Parathyroid adenoma (tissue), 2 donors: Measurements from ENCODE around the gene ME3.
"Not testable (repeated sequence)": the region's sequence is repeated elsewhere in the genome, so short reads cannot be mapped to it uniquely, and the experiment has no call there.

ENCODE experiments used
- H2AFZ ChIP-seq: fragments of 300-600 bp; sonication (generic); one replicate; pipeline ENCODE4 v1.7.0; 2017; ENCODE audit warnings: antibody characterized with exemption, mild to moderate bottlenecking
- H3K27ac ChIP-seq: fragments of 300-600 bp; sonication (generic); one replicate; pipeline ENCODE4 v1.7.0; 2017
- H3K27me3 ChIP-seq: fragments of 300-600 bp; sonication (generic); one replicate; pipeline ENCODE4 v1.7.0; 2017; ENCODE audit warnings: low read length; ENCODE audit not compliant: control insufficient read depth, insufficient read depth
- H3K36me3 ChIP-seq: fragments of 300-600 bp; sonication (generic); one replicate; pipeline ENCODE4 v1.7.0; 2017; ENCODE audit warnings: low read length; ENCODE audit not compliant: control insufficient read depth, insufficient read depth
- H3K4me1 ChIP-seq: fragments of 300-600 bp; sonication (generic); one replicate; pipeline ENCODE4 v1.7.0; 2017; ENCODE audit warnings: control low read depth
- H3K4me2 ChIP-seq: fragments of 300-600 bp; sonication (generic); one replicate; pipeline ENCODE4 v1.7.0; 2017; ENCODE audit warnings: low read length
- H3K4me3 ChIP-seq: fragments of 300-600 bp; sonication (generic); one replicate; pipeline ENCODE4 v1.7.0; 2017; ENCODE audit warnings: low read depth, low read length
- H3K79me2 ChIP-seq: fragments of 300-600 bp; sonication (generic); one replicate; pipeline ENCODE4 v1.7.0; 2017; ENCODE audit warnings: control low read depth
- H3K9ac ChIP-seq: fragments of 300-600 bp; sonication (generic); one replicate; pipeline ENCODE4 v1.7.0; 2017; ENCODE audit warnings: mild to moderate bottlenecking
- H3K9me3 ChIP-seq: fragments of 300-600 bp; sonication (generic); one replicate; pipeline ENCODE4 v1.7.0; 2017; ENCODE audit warnings: low read length; ENCODE audit not compliant: control insufficient read depth
- CTCF ChIP-seq: fragments of 300-600 bp; sonication (generic); IDR thresholded peaks from one replicate; pipeline ENCODE4 v1.7.0; 2017; ENCODE audit warnings: antibody characterized with exemption, mild to moderate bottlenecking
- donor health status: primary hyperparathyroidism.

Gene ME3

DNA sequence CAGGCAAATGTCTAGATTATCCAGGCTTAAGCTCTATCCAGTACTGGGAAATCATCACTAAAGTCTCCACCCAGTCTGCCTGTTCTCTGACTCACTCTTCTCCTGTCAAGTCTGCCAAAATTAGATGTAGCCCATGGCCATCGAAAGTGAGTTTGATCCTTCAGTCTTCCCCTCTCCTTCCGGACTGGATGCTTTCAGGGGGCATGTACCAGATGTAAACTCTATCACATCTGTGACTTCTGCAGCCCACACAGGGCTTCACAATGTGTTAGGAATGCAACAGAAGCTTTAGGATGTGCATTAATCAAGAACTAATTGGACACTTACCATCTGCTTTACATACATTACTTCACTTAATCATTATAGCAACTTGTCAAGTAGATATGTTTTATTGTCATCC is 12.3 kb downstream of the ME3 start:
- peaks cover 2% of the 10 kb centered on the region for H3K4me1 ChIP-seq
- H2AFZ ChIP-seq, result no peak overlapping the region
- TF ChIP-seq CTCF, result no peak
- no peak overlapping the region for H3K4me2 ChIP-seq
- H3K9me3 ChIP-seq, result no peaks in the 10 kb centered on the region
- H3K36me3 ChIP-seq, result no peaks in the 10 kb centered on the region
- no peaks in the 10 kb centered on the region for H3K79me2 ChIP-seq
- no peak overlapping the region for H3K27ac ChIP-seq
- H3K27me3 ChIP-seq, result no peaks in the 10 kb centered on the region
- H3K9ac ChIP-seq, result no peak overlapping the region
- H3K4me3 ChIP-seq, result no peak overlapping the region

GRCh38 chr11:86658534-86658933 is 13.9 kb downstream of the ME3 start:
- H3K9ac ChIP-seq, result no peak overlapping the region
- no peak overlapping the region for H2AFZ ChIP-seq
- no peaks in the 10 kb centered on the region for H3K79me2 ChIP-seq
- H3K9me3 ChIP-seq, result no peaks in the 10 kb centered on the region
- no peak for TF ChIP-seq CTCF
- peaks cover 2% of the 10 kb centered on the region for H3K4me1 ChIP-seq
- no peak overlapping the region for H3K4me3 ChIP-seq
- H3K4me2 ChIP-seq, result no peak overlapping the region
- no peaks in the 10 kb centered on the region for H3K27me3 ChIP-seq
- H3K27ac ChIP-seq, result no peak overlapping the region
- H3K36me3 ChIP-seq, result no peaks in the 10 kb centered on the region

GRCh38 chr11:86645212-86645611 is 27.2 kb downstream of the ME3 start:
- not testable (repeated sequence) for H3K9ac ChIP-seq, H3K4me2 ChIP-seq, H3K4me3 ChIP-seq, H3K27me3 ChIP-seq, H3K79me2 ChIP-seq, H3K4me1 ChIP-seq, H3K9me3 ChIP-seq, H2AFZ ChIP-seq, H3K36me3 ChIP-seq, H3K27ac ChIP-seq

DNA sequence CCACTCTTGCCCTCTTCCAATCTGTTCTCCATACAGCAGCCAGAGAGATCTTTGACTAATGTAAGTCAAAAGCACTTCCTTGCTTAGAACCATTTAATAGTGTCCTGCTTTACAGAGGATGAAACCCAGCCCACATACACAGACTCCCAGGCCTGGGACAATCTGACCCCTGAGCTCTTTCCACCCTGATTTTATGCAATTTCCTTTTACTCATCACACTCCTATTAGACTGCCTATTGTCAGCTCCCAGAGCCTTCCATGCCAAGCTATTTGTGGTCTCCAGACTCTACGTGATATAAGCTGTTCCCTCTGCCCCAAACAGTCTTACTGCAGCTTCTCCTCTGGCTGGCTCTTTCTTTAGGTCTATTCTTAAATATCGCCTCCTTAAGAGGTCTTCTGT is 28.1 kb downstream of the ME3 start:
- H3K79me2 ChIP-seq, result peaks cover 3% of the 10 kb centered on the region
- H3K27ac ChIP-seq, result no peak overlapping the region
- no peaks in the 10 kb centered on the region for H3K36me3 ChIP-seq
- H3K4me2 ChIP-seq, result no peak overlapping the region
- H3K27me3 ChIP-seq, result no peaks in the 10 kb centered on the region
- TF ChIP-seq CTCF, result no peak
- no peak overlapping the region for H2AFZ ChIP-seq
- H3K4me3 ChIP-seq, result no peak overlapping the region
- no peak overlapping the region for H3K9ac ChIP-seq
- no peaks in the 10 kb centered on the region for H3K9me3 ChIP-seq
- no peaks in the 10 kb centered on the region for H3K4me1 ChIP-seq

DNA sequence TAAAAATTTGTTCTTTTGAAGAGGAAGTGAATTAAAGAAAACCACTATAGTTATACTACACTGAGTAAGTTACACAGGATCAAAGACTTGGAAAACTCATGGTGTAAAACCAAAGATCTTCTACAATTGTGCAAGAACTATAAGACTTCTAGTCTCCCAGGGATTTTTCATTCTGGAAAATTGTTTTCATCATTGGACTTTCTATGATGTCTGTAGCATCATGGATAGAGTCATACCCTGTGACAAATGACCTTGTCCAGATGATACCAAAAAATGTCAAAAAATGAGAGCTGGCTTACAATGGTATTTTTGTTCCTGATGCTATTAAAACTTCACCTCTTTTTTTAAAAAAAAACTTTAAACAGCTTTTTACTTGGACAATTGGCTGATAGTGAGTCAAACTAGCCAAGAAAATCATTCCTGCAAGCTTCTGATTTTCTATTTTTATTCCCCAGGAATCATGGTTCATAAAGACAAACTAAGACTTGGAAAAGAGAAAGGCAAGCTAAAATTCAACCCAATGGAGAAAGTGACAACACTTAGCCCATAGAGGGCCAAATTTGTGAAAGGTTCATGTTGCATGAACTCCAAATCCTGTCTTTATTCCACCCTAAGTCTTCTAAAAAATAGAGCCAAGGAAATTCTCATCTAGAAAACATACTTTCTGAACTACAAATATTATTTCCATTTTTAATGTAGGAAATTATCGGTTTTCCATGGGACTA is 30.7 kb downstream of the ME3 start:
- no peak overlapping the region for H3K4me3 ChIP-seq

More for the DNA sequence above, 30.7 kb downstream of the ME3 start:
- Histone ChIP-seq H3K4me1 (no peaks in the 10 kb centered on the region), H3K27me3 (no peaks in the 10 kb centered on the region), H3K79me2 (no peaks in the 10 kb centered on the region), H2AFZ (no peak overlapping the region), H3K9ac (no peak overlapping the region), H3K36me3 (no peaks in the 10 kb centered on the region), H3K9me3 (no peaks in the 10 kb centered on the region), H3K27ac (no peak overlapping the region), H3K4me2 (no peak overlapping the region)
- TF ChIP-seq CTCF, result no peak
